ENCODE measurements around the gene ARMCX1. TPM values are rescaled to one million over a fixed set of nuclear protein-coding genes. Genes with fewer than 3 reads are reported as not detected.
A peak's percentile ranks its signal among the peaks of the same experiment; 100 is the strongest.
"Not testable (repeated sequence)": the region's sequence is repeated elsewhere in the genome, so short reads cannot be mapped to it uniquely, and the experiment has no call there.

ARMCX1 gene
- total RNA-seq, 1 donor from 2014 or later: 21.7 TPM

- DNase-seq: peak; percentile 72
- Histone ChIP-seq H3K4me1 (no peaks in the 10 kb centered on the region), H3K27me3 (no peaks in the 10 kb centered on the region), H3K36me3 (no peaks in the 10 kb centered on the region), H3K9me3 (no peaks in the 10 kb centered on the region), H3K4me3 (peak overlapping the region; percentile 63), H3K27ac (peak overlapping the region; percentile 68)
- peak; percentile 80 for ATAC-seq
- no peak for TF ChIP-seq CTCF (IDR thresholded peaks at IDR 0.05)
- intact Hi-C loops (cut with DNase I): no loop called here
Observed at GRCh38 chrX:101550751-101551379, 518 bp downstream of the ARMCX1 start.

- Histone ChIP-seq H3K36me3 (no peaks in the 10 kb centered on the region), H3K4me1 (no peaks in the 10 kb centered on the region), H3K27me3 (no peaks in the 10 kb centered on the region), H3K9me3 (no peaks in the 10 kb centered on the region), H3K4me3 (peak overlapping the region; percentile 63), H3K27ac (no peak overlapping the region)
- intact Hi-C loops (cut with DNase I): no loop called here
- ATAC-seq (no peak), DNase-seq (no peak)
- no peak for TF ChIP-seq CTCF (IDR thresholded peaks at IDR 0.05)
Observed at GRCh38 chrX:101551380-101551767, 1.0 kb downstream of the ARMCX1 start.

GRCh38 chrX:101552714-101553113, 2.4 kb downstream of the ARMCX1 start:
- no peak overlapping the region for H3K4me3 ChIP-seq
- no peak for ATAC-seq
- no peaks in the 10 kb centered on the region for H3K9me3 ChIP-seq
- no peaks in the 10 kb centered on the region for H3K4me1 ChIP-seq
- no peaks in the 10 kb centered on the region for H3K36me3 ChIP-seq
- no peaks in the 10 kb centered on the region for H3K27me3 ChIP-seq
- no peak for DNase-seq
- intact Hi-C loops (cut with DNase I): no loop called here
- TF ChIP-seq CTCF (IDR thresholded peaks at IDR 0.05): no peak
- no peak overlapping the region for H3K27ac ChIP-seq

- Histone ChIP-seq H3K4me3 (no peak overlapping the region), H3K27ac (no peak overlapping the region), H3K4me1 (no peaks in the 10 kb centered on the region), H3K36me3 (no peaks in the 10 kb centered on the region), H3K27me3 (no peaks in the 10 kb centered on the region), H3K9me3 (no peaks in the 10 kb centered on the region)
- ATAC-seq (no peak), DNase-seq (no peak)
- intact Hi-C loops (cut with DNase I): no loop called here
- TF ChIP-seq CTCF (IDR thresholded peaks at IDR 0.05): no peak
Observed at GRCh38 chrX:101564651-101565050, 14.3 kb downstream of the ARMCX1 start.

GRCh38 chrX:101595739-101596419, 45.5 kb downstream of the ARMCX1 start:
- TF ChIP-seq CTCF (IDR thresholded peaks at IDR 0.05): peak; percentile 59
- H3K9me3 ChIP-seq: no peaks in the 10 kb centered on the region
- no peak overlapping the region for H3K4me3 ChIP-seq
- DNase-seq: no peak
- H3K4me1 ChIP-seq: no peaks in the 10 kb centered on the region
- intact Hi-C loops (cut with DNase I): loop anchor here (10.0 kb wide), 1 partner anchor 209 kb away; no protein-coding TSS in a partner anchor
- no peaks in the 10 kb centered on the region for H3K27me3 ChIP-seq
- no peaks in the 10 kb centered on the region for H3K36me3 ChIP-seq
- H3K27ac ChIP-seq: no peak overlapping the region
- peak; percentile 90 for ATAC-seq

- not testable (repeated sequence) for H3K9me3 ChIP-seq, H3K27me3 ChIP-seq, H3K36me3 ChIP-seq, H3K4me1 ChIP-seq, DNase-seq, H3K4me3 ChIP-seq, ATAC-seq, H3K27ac ChIP-seq
- intact Hi-C loops (cut with DNase I): loop anchor here (10.0 kb wide), 1 partner anchor 205 kb away; no protein-coding TSS in a partner anchor
Observed at GRCh38 chrX:101599592-101599991, 49.2 kb downstream of the ARMCX1 start.
